ENCODE data around the gene S100A5.

- TF ChIP-seq CTCF (IDR thresholded peaks at IDR 0.05; ENCODE audit: insufficient read depth, low read depth, low read length) (no peak), EZH2 (IDR thresholded peaks at IDR 0.05; ENCODE audit: insufficient read depth, low read length) (no peak)
Measured at GRCh38 chr1:153557877-153558276, 17.1 kb upstream of the S100A5 start.
